NCI-H1092 (cell line): ENCODE measurements around the gene WDFY3.

Experiments
- DNase-seq: peaks from one replicate; lab custom pipeline; 2025; lab: John Stamatoyannopoulos, UW

The WDFY3 gene

DNA sequence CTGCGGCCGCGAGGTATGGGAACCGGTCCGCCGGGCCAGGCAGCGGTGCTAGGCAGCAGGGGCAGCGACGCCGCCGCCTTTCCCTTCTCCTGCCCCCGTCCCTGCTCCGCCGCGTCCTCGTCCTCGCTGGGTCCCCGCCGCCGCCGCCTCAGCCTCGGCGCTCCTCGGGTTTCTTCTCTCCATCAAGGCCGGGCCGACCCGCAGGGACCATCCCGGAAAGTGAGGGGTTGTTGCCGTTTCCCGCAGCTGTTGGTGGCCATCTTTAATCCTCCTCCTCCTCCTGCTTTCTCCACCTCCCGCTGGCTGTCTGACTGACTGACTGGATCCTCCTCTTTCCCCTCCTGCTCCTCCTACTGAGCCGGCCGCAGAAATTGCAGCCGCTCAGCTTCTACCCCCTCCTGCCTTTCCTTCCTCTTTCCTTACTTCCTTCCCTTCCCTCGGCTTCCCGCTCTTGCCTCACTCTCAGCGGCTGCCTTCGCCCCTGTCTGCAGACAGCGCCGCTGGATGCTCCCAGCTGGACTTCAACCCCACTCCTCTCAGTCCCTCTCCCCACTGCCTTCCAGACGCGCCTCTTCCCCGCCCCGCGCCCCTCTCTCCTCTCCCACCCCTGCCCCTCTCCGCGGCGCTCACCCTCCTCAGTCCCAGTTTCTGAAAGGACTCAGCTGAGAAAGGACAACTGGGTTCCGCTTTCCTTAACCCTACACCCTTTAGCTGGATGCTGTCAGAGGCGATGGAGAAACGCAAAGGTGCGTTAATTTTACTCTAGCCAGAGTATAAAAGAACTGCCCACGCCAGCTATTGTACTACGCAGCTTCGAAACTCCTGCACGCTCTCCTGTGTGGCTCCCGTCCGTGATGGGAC lies at the start of gene WDFY3:
Gene WDFY3 (minus strand): TSS at position 309 of the 861 bp plus-strand sequence. CDS start 106,099 bp downstream, outside the sequence.
- peak; percentile 80 for DNase-seq

GRCh38 chr4:85005865-85006377 lies 39.4 kb upstream of the WDFY3 start:
- DNase-seq: no peak

DNA sequence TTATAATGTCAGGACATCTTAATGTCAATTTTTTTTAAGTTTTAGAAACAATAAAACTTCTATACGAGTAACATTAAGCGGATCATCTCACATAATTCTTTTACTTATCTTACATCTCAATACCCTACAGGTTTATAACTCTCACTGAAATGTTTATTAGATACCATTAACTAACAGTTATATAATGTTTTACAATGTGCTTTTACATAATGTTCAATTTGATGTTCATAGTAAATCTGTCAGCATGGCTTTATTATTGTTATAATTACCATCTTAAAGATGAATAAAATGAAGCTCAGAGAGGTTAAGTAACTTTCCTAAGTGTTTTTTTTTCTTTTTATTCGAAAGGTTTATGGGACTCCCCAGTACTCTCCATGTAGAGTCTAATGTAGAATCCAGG lies 33.9 kb upstream of the WDFY3 start:
- no peak for DNase-seq

DNA sequence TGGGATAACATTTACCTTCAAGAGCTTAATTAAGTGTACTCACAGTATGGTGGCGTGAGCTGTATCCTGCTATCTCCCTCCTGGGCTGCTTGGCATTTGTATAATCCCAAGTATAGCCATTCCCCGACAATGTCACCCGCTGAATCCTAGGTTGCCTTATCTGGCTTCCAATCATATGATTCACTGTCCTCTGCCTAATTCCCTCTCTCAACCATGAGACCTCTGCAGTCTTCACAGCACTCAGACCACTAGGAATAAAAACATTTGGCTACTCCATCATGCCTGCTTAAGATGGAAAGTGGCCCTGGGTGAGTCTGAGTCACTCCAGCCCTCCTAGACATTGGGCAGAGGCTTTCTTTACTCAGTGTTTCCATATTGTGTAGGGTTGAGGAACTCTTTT lies 28.9 kb upstream of the WDFY3 start:
- DNase-seq: no peak

GRCh38 chr4:84994280-84994679 lies 27.8 kb upstream of the WDFY3 start:
- no peak for DNase-seq

DNA sequence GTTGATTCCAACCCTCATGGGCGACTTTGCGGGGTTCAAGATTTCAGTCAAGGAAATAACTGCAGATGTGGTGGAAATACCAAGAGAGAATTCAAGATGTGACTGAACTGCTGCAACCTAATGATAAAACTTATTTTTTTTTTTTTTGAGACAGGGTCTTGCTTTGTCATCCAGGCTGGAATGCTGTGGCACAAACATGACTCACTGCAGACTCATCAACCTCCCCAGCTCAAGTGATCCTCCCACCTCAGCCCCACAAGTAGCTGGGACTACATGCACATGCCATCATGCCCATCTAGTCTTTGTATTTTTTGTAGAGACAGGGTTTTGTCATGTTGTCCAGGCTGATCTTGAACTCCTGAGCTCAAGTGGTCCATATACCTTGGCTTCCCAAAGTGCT lies 19.5 kb upstream of the WDFY3 start:
- DNase-seq: no peak

DNA sequence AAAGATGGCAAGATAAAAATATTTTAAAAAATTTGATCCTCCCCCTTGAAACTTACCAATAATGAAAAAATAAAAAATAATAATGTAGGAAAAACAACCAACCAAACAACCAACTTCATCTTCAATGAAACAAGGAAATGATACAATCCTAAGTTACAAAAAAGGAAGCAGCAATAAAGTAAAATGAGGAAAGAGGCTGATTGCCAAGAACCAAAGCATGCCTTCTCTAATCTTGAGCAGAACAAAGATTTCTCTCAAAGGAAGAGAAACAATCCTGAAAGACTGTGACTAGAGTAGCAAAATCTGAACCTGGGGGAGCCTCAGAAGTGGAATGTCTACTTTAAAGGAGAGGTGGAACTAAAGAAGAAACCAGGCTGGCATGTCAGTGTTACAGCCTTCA lies 10.9 kb upstream of the WDFY3 start:
- DNase-seq: no peak

GRCh38 chr4:84973856-84974255 lies 7.4 kb upstream of the WDFY3 start:
- DNase-seq: no peak

DNA sequence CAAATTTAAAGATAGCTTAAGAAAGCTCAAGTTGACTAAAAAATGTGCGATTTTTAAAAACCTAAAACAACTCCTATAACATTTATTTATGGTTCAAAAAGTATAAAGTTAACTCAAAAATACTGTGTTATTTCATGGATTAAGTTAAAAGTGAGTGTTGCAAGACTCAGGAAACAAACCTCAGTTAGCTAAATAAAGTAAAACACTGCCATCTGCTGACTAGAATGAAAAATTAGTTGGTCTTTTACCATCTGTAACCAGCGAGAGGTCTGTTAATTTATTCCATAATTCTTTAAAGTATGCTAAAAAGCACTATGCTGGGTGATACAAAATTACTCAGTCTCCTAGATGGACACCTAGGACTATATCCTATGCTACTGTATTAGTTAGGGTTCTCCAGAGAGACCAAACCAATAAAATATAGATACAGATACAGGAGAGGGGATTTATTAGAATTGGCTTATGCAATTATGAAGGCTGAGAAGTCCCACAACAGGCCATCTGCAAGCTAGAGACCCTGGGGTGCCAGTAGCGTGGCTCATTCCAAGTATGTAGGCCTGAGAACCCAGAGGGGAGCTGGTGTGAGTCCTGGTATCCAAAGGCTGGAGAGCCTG lies 4.9 kb upstream of the WDFY3 start:
- no peak for DNase-seq

DNA sequence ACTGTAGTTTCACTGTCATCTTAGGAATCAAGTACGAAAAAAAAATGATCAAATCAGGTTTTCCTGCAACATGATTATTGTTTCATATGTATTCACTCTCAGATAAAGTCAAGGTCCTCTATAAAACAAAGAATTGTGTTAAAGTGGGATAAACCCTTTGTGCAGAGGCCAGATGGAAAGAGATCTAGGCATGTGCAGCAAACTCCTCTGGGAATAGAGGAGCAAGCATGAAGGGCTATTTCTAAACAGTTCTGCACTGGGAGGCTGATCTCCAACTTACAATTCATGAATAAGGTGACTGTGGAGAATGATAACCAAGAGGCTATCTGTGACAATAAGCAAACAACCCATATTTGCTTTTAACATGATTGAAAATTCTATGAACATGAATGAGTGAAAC lies 2.4 kb upstream of the WDFY3 start:
- DNase-seq: peak; percentile 46

DNA sequence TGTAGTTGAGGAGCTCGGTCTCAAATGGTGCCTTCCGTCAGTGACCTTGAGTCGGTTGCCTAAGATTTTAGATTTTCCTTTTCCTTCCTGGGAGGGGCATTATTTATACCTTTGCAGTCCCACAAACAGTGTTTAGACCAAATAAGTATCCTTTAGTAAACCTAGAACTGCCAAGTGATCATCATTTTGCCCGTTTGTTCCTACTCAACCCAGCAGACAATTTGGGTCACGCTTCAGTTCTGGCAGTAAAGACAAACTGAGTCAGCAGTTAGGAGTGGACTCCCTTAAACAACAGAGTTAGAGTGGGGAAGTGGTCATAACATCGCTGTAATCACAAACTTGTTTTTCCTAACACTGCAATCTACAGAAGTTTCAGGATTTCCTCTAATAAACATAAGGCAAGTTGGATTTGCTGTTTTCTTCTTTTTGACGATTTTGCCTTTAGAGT lies 777 bp upstream of the WDFY3 start:
- DNase-seq: no peak

DNA sequence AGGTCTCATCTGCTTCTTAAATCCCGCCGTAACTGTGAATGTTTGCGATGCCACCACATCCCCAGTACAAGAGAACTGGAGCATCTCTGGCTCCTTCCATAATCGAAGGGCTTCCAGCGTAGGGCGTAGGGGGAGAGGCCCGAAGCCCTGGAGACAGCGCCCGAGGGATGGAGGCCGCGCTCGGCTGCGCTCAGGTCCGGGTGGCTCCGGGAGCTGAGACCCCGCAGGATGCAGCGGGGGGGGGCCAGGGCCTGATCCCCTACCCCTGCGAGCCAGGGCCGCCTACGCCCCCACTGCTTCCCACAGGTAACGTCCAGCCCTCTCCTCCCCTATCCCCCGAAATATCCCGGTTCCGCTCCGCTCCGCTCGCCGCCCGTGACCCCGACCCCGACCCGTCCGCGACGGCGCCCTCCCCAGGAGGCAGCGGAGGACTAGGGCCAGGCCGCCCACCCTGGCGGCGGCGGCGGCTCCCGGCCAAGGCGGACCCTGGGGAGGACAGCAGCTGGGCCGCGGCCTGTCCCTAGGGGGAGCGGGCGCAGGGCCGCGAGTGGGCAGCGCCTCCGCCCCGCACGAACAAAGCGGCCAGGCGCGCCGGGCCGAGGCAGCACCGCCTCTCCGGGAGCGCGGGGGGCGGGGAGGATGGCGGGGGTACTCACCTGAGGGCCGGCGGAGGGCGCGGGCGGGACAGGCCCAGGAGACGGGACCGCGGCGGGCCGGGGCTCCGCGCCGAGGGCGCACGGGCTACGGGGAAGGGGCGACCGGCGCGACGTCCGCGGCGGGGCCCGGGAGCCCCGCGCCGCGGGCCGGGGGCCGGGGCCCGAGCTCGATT lies 723 bp downstream of the WDFY3 start:
- DNase-seq: peak; percentile 32

GRCh38 chr4:84964995-84965552 lies 1.4 kb downstream of the WDFY3 start:
- no peak for DNase-seq

DNA sequence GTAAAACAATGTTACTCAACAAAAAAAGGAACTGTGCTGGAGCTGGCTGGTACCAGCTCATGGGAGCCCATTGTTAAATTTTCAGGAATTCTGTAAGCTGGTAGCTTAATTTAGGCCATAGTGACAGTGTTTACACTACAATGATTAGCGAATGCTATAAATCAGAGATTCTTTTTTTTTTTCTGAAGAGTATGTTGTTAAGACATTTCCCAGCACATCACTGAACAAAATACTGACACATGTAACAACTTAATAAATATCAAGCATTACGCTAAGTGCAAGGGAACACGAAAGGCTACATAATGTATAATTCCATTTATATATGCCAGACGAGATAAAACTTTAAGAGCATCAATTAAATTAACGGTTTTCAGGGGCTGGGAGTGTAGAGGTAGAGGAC lies 4.4 kb downstream of the WDFY3 start:
- DNase-seq: no peak

- DNase-seq: no peak
Measured at GRCh38 chr4:84958434-84958833, 8.1 kb downstream of the WDFY3 start.

DNA sequence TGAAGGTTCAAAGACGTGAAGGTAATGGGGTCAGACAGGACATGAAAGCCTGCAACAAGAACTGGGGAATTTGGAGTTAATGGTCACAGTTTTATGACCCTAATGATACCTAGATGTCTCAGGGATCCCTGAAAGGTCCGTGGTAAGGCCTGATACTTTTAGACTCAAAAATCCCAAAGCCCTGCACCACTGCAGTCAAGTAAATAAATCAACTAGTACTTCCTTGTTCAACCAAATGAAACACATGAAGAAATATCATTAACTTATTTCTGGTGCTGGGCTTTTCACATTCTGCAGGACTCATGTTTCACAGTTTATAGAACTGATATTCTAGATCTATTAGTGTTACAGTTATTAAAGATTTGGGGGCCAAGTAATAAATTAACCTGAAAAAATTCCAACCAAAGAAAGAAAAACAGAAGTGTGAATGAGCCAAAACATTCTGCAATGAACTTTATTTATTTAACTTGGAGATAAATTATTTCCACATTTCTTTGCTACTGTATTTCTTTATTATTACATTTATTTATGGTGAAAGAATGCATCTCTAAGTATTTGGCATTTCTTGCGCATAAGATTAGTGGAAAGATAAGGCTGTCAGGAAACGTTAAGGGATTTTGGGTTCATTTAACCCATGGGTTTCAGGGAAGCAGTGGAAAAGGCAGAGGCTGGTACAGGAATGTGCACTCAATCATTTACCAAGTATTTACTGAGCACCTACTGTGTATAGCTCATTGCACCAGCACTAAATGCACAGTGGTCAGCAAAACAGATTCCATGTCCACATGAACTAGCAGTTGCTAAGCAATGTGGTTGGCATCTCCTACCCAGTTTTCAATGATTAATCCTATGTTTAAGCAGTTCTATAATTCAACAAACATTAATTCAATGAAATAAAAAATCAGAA lies 8.7 kb downstream of the WDFY3 start:
- DNase-seq: no peak

- no peak for DNase-seq
Measured at GRCh38 chr4:84956014-84956413, 10.5 kb downstream of the WDFY3 start.

GRCh38 chr4:84954982-84955567 lies 11.4 kb downstream of the WDFY3 start:
- DNase-seq: no peak

GRCh38 chr4:84952776-84953175 lies 13.7 kb downstream of the WDFY3 start:
- DNase-seq: no peak

GRCh38 chr4:84952004-84952403 lies 14.5 kb downstream of the WDFY3 start:
- no peak for DNase-seq

- no peak for DNase-seq
Measured at GRCh38 chr4:84948056-84948455, 18.4 kb downstream of the WDFY3 start.
